Brain microvascular endothelial cell (primary cell): ENCODE measurements around the gene LZTR1.
"Not testable (repeated sequence)": the region's sequence is repeated elsewhere in the genome, so short reads cannot be mapped to it uniquely, and the experiment has no call there.

Experiments used
- DNase-seq: peaks from one replicate; pipeline ENCODE4 v3.0.0-alpha.2; 2020
- H3K27ac ChIP-seq: fragments of 250-450 bp; sonication (Bioruptor Pico); 2 replicates; pipeline ENCODE4 v1.5.1; 2020; ENCODE audit warnings: mild to moderate bottlenecking, moderate library complexity
- H3K27me3 ChIP-seq: fragments of 250-450 bp; sonication (Bioruptor Pico); replicated peaks from 2 replicates; pipeline ENCODE4 v1.5.1; 2020; ENCODE audit warnings: mild to moderate bottlenecking
- H3K36me3 ChIP-seq: fragments of 250-450 bp; sonication (Bioruptor Pico); replicated peaks from 2 replicates; pipeline ENCODE4 v1.5.1; 2020; ENCODE audit warnings: mild to moderate bottlenecking
- H3K4me3 ChIP-seq: 2 replicates; pipeline ENCODE4 v1.5.1; 2011; ENCODE audit warnings: low read depth, mild to moderate bottlenecking, control low read depth, low read length, moderate library complexity
- CTCF ChIP-seq: IDR thresholded peaks from 2 replicates; pipeline ENCODE4 v1.5.1; 2011; ENCODE audit warnings: low read depth, mild to moderate bottlenecking, moderate library complexity, low read length, control low read depth, inconsistent platforms; ENCODE audit errors: missing control alignments
- in situ Hi-C: cut with HindIII; loops from 2 replicates; pipeline ENCODE4 v1.10.0; 2017; ENCODE audit warnings: low sequenced_read_pairs, low pct_ligation_motif_present

The LZTR1 gene

DNA sequence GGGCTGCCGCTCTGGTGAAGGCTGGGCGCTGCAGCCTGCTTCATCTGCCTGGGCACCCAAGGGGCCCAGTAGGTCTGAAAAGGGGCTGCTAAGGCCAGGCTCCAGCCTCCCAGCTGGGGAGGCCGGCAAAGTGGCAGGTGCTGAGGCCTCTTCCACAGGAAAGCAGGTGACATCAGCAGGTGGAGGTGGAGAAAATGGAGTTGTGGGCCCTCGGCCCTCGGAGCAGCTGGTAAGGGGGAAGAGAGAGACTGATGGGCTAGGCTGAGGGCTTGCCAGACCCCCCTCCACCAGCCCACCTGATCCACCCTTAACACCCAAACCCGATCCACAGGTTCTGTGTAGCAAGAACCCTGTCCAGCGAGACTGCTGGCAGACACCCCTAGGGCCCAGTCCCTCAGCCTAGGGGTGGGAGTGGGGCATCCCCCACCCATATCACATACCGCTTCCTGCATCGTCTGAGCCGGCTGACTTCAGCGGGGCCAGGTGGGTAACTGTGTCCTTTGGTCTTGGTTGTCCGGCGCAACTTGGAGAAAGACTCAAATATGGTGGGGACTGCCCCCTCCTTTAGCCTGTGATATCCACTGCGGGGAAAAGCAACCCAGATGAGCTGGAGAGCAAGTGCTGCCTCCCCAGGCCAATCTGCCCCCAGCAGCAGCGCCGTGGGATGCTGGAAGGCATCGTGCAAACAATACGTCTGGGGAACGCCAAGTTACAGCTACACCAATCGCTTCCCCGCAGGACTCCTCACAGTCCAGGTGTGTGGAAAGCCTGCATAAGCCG lies 18.3 kb downstream of the LZTR1 start:
- H3K36me3 ChIP-seq = peaks cover 32% of the 10 kb centered on the region
- in situ Hi-C loops = no loop called here
- peak overlapping the region; percentile 71 for H3K4me3 ChIP-seq
- H3K27me3 ChIP-seq = no peaks in the 10 kb centered on the region
- DNase-seq = no peak
- H3K27ac ChIP-seq = no peak overlapping the region
- TF ChIP-seq CTCF = peak; percentile 13

DNA sequence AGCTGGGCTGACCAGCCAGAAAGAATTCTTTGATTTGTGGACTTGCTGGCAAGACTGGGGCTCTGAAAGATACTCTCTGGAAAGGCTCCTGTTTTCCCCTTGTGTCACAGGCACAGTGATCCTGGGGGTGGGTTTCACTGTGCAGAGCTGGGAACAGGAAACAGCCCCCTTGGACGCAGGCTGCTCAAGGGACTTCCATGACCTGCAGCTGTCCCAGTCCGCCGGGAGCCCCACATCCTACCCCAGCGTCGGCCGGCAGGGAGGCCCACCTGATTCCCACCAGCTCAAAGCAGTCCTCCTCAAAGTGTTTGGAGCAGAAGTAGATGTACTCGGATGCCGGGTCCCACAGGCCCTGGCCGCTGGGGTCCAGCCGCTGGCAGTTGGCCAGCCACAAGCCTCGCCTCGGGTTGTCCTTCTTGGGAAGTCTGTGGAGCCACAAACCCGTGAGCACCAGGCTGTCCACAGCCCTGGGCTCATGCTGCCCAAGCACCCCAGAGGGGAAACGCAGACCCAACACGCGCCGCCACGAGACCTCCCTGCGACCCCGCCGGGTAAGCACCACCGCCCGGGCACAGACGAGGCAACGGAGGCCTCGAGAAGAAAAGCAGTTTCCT lies 19.0 kb downstream of the LZTR1 start:
- Histone ChIP-seq H3K4me3 (peak overlapping the region; percentile 71), H3K36me3 (peaks cover 27% of the 10 kb centered on the region), H3K27me3 (no peaks in the 10 kb centered on the region), H3K27ac (peak overlapping the region; percentile 98)
- no peak for DNase-seq
- in situ Hi-C loops = no loop called here
- no peak for TF ChIP-seq CTCF

DNA sequence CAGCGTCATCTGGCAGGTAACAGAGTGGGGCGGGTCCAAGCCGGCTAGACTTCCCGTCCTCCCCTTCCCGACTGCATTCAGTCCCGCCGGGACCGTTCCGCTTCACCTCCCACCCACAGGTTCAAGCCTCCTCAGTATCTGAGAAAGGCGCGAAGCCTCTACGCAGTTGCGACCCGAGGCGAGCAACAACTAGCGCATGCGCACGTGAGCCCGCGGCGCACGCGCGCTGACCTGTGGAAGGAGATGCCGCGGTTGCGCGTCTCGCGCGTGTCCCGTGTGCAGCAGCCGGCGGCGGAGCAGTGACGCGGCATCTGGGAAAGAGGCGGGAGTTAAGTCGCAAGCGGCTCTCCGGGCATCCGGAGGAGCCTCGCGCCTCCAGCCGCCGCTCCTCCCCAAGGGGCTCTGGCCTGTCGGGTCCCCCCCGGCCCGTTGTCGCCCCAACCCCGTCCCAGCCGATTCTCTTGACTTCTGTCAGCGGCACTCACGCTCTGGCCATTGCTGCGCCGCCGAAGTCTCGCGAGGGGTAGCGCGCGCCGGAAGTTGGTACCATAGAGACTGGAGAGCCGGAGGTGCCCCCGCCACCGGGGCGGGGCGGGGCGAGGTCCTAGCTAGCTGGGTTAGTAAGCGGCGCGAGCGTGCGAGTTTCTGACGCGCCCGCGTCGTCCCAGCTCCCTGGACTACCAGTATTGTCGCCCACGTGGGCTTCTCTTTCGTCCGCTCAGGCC lies 19.7 kb downstream of the LZTR1 start, which contains the start of gene THAP7:
TSS of gene THAP7 (minus strand) at position 518 of the 725 bp plus-strand sequence. CDS start at position 311, 207 bp downstream.
- DNase-seq = peak; percentile 94
- H3K4me3 ChIP-seq = peak within 1 kb of the TSS; percentile 71
- in situ Hi-C loops = no loop called here
- H3K27ac ChIP-seq = peak within 1 kb of the TSS; percentile 98
- no peaks in the 10 kb centered on the region for H3K27me3 ChIP-seq
- TF ChIP-seq CTCF = no peak
- peaks cover 21% of the 10 kb centered on the region for H3K36me3 ChIP-seq

- H3K4me3 ChIP-seq = no peak overlapping the region
- TF ChIP-seq CTCF = no peak
- H3K27ac ChIP-seq = no peak overlapping the region
Observed at GRCh38 chr22:21003782-21004181, 21.7 kb downstream of the LZTR1 start.

DNA sequence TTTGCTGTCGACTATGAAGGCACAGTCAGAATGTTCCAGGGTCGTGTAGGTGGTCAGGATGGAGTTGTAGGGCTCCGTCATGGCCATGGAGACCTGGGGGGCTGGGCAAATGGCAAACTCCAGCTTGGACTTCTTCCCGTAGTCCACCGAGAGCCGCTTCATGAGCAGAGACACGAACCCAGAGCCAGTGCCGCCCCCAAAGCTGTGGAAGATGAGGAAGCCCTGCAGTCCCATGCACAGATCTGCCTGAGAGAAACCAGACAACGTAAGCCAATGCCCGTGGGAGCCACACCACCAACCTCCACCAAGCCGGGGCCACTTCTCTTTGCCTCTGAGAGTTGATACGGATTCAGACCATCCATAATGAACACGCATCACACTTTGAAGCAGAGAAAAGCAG lies 27.1 kb downstream of the LZTR1 start:
- H3K4me3 ChIP-seq, H3K27ac ChIP-seq, H3K27me3 ChIP-seq, in situ Hi-C loops, DNase-seq, H3K36me3 ChIP-seq: not testable (repeated sequence)

More at GRCh38 chr22:21003782-21004181, 21.7 kb downstream of the LZTR1 start:
- no peak for DNase-seq
- no peaks in the 10 kb centered on the region for H3K27me3 ChIP-seq
- in situ Hi-C loops = no loop called here
- H3K36me3 ChIP-seq = peaks cover 8% of the 10 kb centered on the region
